Panc1 (cell line): Measurements from ENCODE around the gene HK2. TPM values are rescaled to one million over a fixed set of nuclear protein-coding genes. Genes with fewer than 3 reads are reported as not detected.

Experiments used
- ATAC-seq: fragments of 200-7000 bp; cut with Tn5 transposase; 2 replicates; pipeline ENCODE4 v1.9.1; 2020; ENCODE audit warnings: mild to moderate bottlenecking, moderate library complexity
- BruUV-seq: library from RNA; stranded (reverse); fragments of 400-500 nt; replicated peaks from 2 replicates; lab custom pipeline; 2021; lab: Mats Ljungman, UMichigan
- CTCF ChIA-PET: fragments of 300-600 bp; sonication (Branson Sonifier 250); formaldehyde crosslinking; loops from one replicate; lab custom pipeline; 2022; ENCODE audit warnings: antibody characterized with exemption; lab: Charles Lee
- POLR2A ChIA-PET: fragments of 300-600 bp; sonication (Branson Sonifier 250); formaldehyde crosslinking; loops from one replicate; lab custom pipeline; 2022; ENCODE audit warnings: antibody characterized with exemption; lab: Charles Lee
- DNase-seq: peaks from one replicate; pipeline ENCODE4 v3.0.0-alpha.2; 2010; ENCODE audit warnings: low read depth, low spot score
- H3K27ac ChIP-seq: 2 replicates; pipeline ENCODE4 v1.5.1; 2011; ENCODE audit warnings: mild to moderate bottlenecking, low read length, inconsistent platforms
- H3K27me3 ChIP-seq: fragments of 200-500 bp; sonication (Bioruptor generic); 2 replicates; pipeline ENCODE4 v1.6.0; 2014; ENCODE audit warnings: low read length, inconsistent platforms; ENCODE audit not compliant: control insufficient read depth, insufficient read depth
- H3K36me3 ChIP-seq: fragments of 200-500 bp; sonication (Bioruptor generic); 2 replicates; pipeline ENCODE4 v1.5.1; 2014; ENCODE audit warnings: inconsistent platforms, mild to moderate bottlenecking, low read length, moderate library complexity; ENCODE audit not compliant: control insufficient read depth, insufficient read depth
- H3K4me1 ChIP-seq: 2 replicates; pipeline ENCODE4 v1.5.1; 2011; ENCODE audit warnings: inconsistent platforms, mild to moderate bottlenecking, low read length, moderate library complexity; ENCODE audit not compliant: control insufficient read depth, insufficient read depth
- H3K4me3 ChIP-seq, 2 experiments: 2 replicates each; pipeline ENCODE4 v1.5.1; 2011 to 2012; ENCODE audit warnings: low read depth in 2 of 2, low read length in 2 of 2, mild to moderate bottlenecking in 2 of 2, inconsistent platforms in 1 of 2, moderate library complexity in 1 of 2
- H3K9me3 ChIP-seq: fragments of 200-500 bp; sonication (Bioruptor generic); 2 replicates; pipeline ENCODE4 v1.5.1; 2014; ENCODE audit warnings: low read depth, mild to moderate bottlenecking, inconsistent platforms, low read length, moderate library complexity; ENCODE audit not compliant: control insufficient read depth, insufficient read depth
- CTCF ChIP-seq: fragments of 450-650 bp; IDR thresholded peaks from 2 replicates; pipeline ENCODE4 v1.5.1; 2017; ENCODE audit warnings: mild to moderate bottlenecking
- POLR2AphosphoS5 ChIP-seq: IDR thresholded peaks from 2 replicates; pipeline ENCODE4 v1.6.1; 2012; ENCODE audit warnings: mild to moderate bottlenecking, low read depth, low read length, moderate library complexity
- REST ChIP-seq, 2 experiments: IDR thresholded peaks; 2 replicates each; pipeline ENCODE4 v1.6.1; 2011 to 2012; ENCODE audit warnings: low read depth in 2 of 2, control low read depth in 1 of 2, low read length in 1 of 2, mild to moderate bottlenecking in 1 of 2, moderate library complexity in 1 of 2; ENCODE audit not compliant: insufficient read depth in 1 of 2
- SIN3A ChIP-seq: IDR thresholded peaks from 2 replicates; pipeline ENCODE4 v1.6.1; 2012; ENCODE audit warnings: low read depth, mild to moderate bottlenecking, low read length, moderate library complexity, borderline replicate concordance; ENCODE audit not compliant: insufficient read depth
- TCF7L2 ChIP-seq: IDR thresholded peaks from 2 replicates; pipeline ENCODE4 v1.6.1; 2011; ENCODE audit warnings: mild to moderate bottlenecking, low read depth, low read length, inconsistent platforms
- in situ Hi-C: cut with HindIII; loops from 2 replicates; pipeline ENCODE4 v1.10.0; 2016; ENCODE audit warnings: low sequenced_read_pairs, low pct_unique_long_range_greater_than_20kb
- intact Hi-C: fragments of 100-400 bp; cut with micrococcal nuclease; formaldehyde crosslinking; loops from one replicate; pipeline ENCODE4 v1.10.0; 2022; ENCODE audit not compliant: unreplicated experiment
- total RNA-seq: library from RNA; stranded (reverse); gene quantifications from one replicate; pipeline ENCODE4 v1.2.1, GENCODE V29; 2021; ENCODE audit not compliant: unreplicated experiment

The HK2 gene
- total RNA-seq, 1 experiment from 2014 or later, result 1.7 TPM

GRCh38 chr2:74817304-74817675 is 16.6 kb upstream of the HK2 start:
- in situ Hi-C loops (no loop called here), intact Hi-C loops (no loop called here)
- ChIA-PET POLR2A (no interaction called here), CTCF (no interaction called here)
- DNase-seq (no peak), ATAC-seq (no peak)
- Histone ChIP-seq H3K27me3 (peaks cover 14% of the 10 kb centered on the region), H3K4me1 (no peaks in the 10 kb centered on the region), H3K9me3 (no peaks in the 10 kb centered on the region), H3K4me3 (no peak overlapping the region), H3K27ac (no peak overlapping the region), H3K36me3 (no peaks in the 10 kb centered on the region)
- TF ChIP-seq POLR2AphosphoS5, result no peak
- BruUV-seq, result no TSS peak

GRCh38 chr2:74819702-74820101 is 14.2 kb upstream of the HK2 start:
- Histone ChIP-seq H3K9me3 (no peaks in the 10 kb centered on the region), H3K27me3 (no peaks in the 10 kb centered on the region), H3K27ac (no peak overlapping the region), H3K36me3 (no peaks in the 10 kb centered on the region), H3K4me1 (no peaks in the 10 kb centered on the region), H3K4me3 (no peak overlapping the region)
- DNase-seq (no peak), ATAC-seq (no peak)
- in situ Hi-C loops, result no loop called here
- ChIA-PET CTCF (no interaction called here), POLR2A (no interaction called here)
- no peak for TF ChIP-seq POLR2AphosphoS5
- no peak for TF ChIP-seq REST (IDR thresholded peaks at IDR 0.05; ENCODE audit: insufficient read depth in 1 of 2, low read depth in 2 of 2, low read length in 1 of 2)
- TF ChIP-seq TCF7L2, result no peak
- TF ChIP-seq SIN3A, result no peak
- no peak for TF ChIP-seq CTCF
- no TSS peak for BruUV-seq
- intact Hi-C loops, result no loop called here

- Histone ChIP-seq H3K4me1 (no peaks in the 10 kb centered on the region), H3K9me3 (no peaks in the 10 kb centered on the region), H3K27me3 (no peaks in the 10 kb centered on the region), H3K27ac (no peak overlapping the region), H3K36me3 (no peaks in the 10 kb centered on the region), H3K4me3 (no peak overlapping the region)
- ATAC-seq, result no peak
- DNase-seq, result no peak
- intact Hi-C loops, result no loop called here
- POLR2A ChIA-PET, result no interaction called here
- BruUV-seq, result no TSS peak
- TF ChIP-seq POLR2AphosphoS5 (no peak), TCF7L2 (no peak), SIN3A (no peak), REST (IDR thresholded peaks at IDR 0.05; ENCODE audit: insufficient read depth in 1 of 2, low read depth in 2 of 2, low read length in 1 of 2) (no peak), CTCF (no peak)
- in situ Hi-C loops, result no loop called here
- CTCF ChIA-PET, result no interaction called here
Measured at GRCh38 chr2:74821177-74822126, 12.5 kb upstream of the HK2 start.
